GM04503 (cell line): ENCODE measurements around the gene ARID5A.
A peak's percentile ranks its signal among the peaks of the same experiment; 100 is the strongest.

Source experiments
- DNase-seq: peaks from one replicate; pipeline ENCODE4 v3.0.0-alpha.2; 2012; ENCODE audit warnings: low read depth

The ARID5A gene

DNA sequence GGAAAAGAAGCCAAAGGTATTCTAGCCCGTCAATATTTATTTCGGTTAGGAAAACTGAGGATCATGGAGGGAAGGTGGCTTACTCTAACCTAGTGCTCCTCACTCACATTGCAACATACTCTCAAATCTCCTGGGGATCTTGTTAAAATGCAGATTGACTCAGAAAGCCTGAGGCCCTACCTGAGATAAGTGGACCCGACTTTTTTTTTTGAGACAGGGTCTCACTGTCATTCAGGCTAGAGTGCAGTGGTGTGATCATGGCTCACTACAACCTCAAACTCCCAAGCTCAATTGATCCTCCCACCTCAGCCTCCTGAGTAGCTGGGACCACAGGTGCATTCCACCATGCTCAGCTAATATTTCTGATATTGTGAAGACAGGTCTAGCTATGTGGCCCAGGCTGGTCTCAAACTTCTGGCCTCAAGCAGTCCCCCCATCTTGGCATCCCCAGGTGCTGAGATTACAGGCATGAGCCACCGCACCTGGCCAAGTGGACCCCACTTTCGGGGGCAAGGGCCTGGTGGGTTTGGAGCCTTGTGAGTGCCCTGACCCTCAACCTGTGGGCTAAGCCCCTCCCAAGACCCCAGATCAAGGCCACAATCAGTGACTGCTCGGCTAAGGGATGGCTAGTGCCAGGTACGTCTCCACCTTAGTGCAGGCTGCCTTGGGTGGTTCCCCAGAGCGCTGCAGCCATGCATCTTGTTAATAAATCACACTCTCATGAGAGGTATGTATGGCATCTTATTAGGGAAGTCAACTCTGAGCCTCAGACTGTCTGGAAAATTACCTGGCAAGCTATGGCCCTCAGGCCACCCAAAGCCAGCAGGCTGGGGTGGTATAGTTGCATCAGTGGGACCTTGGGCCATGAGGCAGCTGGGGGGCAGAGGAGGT is 30.3 kb upstream of the ARID5A start:
- no peak for DNase-seq

DNA sequence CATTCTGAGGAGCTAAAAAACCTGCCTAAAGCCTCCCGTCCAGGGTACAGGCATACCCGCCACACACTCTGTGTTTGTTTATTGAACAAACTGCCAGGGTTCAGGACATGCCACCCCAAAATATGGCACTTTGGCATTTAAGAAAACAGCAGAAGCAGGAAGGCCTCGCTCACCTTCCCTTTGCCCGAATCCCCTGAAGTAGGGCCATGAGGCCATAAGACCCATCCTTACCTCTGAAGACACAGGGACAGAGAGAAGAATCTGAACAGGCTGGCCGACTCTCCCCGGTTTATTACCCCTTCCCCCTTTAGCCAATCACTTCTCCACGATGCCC is 29.7 kb upstream of the ARID5A start:
- DNase-seq, result no peak

DNA sequence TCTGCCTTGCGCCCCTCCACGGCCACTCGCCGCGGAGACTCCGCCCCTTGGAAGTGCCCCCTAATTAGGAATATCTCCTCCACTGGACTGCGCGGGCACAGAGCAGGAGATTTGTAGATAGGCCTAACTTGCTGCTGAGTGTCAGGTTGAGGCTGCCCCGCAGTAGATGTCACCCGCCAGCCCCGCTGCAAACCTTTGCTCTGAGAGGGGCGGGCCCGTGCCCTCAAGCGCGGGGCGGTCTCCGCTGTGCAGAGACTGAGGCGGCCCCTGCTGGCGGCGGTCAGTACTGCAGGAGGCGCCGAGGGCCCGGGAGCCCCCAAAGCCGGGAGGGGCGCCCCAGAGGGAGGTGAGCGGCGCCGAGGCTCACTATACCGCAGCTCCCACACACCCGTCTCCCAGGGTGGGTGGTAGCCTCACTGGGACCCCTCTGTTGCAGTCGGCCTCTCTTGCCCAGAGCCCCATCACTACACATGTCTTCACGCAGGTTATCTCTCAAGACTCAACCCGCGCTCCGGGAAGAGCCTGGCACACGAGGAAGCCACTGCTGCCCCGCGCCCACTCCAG is 28.5 kb upstream of the ARID5A start:
- DNase-seq, result no peak

DNA sequence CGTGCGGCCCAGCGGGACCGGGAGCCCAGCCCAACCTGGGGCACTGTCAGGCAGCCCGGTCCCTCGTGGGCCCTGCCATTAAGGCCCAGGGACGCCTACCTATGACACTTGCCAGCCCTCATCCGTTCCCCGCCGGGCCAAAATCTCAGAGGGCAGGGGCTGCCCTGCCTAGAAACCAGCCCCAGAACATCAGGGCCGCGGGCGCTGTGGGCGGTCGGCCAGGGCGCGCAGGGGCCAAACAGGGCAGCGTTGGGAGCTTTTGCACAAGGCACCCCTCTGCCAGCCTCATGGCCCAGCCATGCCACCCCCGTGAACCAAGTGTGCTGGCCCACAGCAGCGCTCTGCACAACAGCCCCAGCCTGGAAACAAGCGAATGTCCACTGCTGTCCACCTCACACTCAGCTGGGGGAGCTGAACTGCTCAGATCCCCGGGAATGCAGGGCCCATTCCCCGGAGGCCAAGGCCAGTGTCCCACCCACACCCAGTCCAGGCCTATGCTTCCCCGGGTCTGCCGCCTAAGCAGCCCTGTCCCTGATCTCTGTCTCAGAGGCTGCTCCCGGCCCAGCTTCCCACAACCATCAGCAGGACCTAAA is 27.9 kb upstream of the ARID5A start:
- DNase-seq, result no peak

GRCh38 chr2:96509114-96509846 is 27.3 kb upstream of the ARID5A start:
- no peak for DNase-seq

- no peak for DNase-seq
Observed at GRCh38 chr2:96509847-96510230, 26.7 kb upstream of the ARID5A start.

GRCh38 chr2:96510931-96511595 is 25.5 kb upstream of the ARID5A start:
- no peak for DNase-seq

GRCh38 chr2:96511851-96512250 is 24.7 kb upstream of the ARID5A start:
- DNase-seq, result no peak

DNA sequence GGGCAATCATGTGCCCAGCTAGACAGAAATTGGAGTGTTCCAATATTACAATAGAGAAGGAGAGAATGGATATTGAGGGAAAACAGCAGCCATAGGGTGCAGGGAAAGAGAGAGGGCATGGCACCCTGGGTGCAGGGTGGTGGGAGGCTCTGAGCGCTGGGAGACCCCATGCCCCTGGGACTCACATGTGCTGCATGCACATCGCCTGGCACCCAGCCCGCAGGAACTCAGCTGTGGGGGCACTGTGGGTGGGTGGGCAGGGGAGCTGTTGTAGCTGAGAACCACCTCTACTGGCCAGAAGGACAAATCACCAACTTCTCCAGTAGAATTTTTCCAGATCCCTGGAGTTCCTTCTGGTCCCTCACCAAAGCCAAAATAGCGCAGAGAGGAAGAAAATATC is 24.2 kb upstream of the ARID5A start:
- DNase-seq, result no peak

DNA sequence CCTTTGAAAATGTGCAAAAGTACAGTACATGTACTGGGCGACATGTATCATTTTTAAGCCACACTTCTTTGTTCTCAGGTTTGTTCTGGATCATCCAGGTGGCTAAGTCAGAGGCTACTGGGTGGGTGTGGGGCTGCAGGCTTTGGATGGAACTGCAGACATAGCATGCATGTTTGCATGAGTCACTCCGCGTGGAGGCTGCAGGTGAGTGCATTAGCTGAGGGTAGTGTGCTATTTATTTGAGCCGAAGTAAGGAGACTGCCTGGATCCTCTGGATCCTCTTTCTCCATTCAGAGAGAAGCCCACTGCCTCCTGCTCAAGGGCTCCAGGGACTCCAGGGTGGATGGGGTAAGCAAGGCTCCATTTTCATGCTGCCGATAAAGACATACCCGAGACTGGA is 22.0 kb upstream of the ARID5A start:
- no peak for DNase-seq

DNA sequence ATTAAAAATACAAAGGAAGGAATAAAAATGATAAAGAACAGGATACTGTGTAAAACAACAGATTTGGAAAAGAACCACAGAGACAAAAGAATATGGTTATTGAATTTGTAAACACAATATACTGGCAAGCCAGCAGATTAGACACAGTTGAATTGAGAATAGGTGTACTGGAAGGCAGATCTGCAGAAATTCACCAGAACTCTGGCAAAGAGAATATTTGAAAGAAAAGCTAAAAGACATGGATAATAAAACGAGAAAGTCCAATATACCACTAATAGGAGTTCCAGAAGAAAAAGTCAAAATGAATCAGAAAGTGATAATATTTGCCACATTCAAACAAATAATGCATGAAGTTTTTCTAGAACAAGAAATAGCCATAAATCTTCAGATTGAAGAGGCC is 19.5 kb upstream of the ARID5A start:
- no peak for DNase-seq

GRCh38 chr2:96520231-96520630 is 16.3 kb upstream of the ARID5A start:
- no peak for DNase-seq

DNA sequence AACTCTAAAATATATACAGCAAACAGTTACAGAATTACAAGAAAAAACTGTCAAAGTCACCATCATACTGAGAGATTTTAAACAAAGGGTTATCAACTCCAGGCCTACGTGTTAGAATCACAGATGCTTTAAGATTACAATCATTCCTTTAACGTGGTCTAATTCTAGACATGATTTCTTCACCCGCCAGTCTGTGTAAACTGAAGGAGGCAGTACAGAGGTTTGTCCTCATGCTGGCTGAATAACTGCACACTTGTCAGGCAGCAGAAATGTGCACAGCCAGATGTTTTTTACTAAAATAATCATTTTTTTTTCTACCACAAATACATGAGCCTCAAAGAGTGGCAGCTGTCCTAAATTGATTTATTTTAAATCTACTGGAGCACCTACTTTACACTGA is 15.9 kb upstream of the ARID5A start:
- DNase-seq, result no peak

DNA sequence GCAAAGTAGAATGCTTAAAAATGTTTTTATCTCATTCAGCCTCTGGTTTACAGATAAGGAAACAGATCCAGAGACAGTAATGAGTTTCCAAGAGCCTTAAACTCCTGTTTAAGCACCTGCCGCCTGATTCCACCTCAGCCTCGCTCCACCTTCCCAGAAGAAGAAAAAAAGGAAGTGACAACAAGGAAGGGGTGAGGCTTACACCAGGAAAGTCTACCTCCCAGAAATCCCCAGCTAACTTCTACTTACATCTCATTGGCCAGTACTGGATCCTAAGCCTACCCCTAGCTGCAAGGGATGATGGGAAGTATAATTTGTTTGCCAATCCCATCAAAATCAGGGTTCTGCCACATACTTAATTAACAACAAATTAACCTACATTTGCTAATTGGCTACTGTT is 15.3 kb upstream of the ARID5A start:
- no peak for DNase-seq

DNA sequence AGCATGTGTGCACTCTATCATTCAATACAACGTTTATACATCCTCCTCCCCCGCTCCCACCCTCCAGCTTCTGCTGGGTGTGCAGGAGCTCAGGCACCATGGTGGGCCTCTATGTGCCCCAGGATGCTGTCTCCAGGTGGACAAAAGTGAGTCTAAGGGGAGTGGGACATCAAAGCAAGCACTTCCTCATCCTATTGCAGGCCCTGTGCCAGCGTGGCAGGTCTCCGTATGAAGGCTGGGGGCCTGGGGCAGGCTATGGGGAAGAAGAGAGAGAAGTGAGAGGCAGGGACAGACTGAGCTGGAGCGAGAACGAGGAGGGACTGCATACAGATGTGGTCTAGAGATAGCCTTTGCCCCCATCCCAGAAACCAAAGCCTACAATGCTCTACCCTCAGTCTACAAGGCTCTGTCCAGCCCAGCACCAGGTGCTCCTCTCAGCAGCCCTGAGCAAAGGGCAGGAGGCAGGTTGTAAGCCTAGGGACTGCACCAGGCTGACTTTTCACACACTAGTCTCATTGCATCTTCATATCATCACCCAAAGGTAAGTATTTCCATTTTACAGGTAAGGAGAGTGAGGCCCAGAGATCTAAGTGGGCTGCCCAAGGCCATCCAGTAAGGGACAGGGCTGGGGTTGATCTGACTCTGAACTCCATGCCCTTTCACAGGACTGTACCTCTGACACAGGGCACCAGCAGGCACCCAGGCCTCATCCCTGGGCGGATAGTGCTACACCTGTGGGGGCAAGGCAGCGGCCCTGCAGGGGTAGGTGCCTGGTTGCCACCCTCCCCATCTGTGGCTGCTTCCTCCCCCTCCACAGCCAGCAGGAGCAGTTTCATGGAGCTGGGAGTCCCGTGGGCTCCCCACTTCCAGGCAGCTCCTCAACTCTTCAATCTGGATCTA is 14.0 kb upstream of the ARID5A start:
- DNase-seq, result no peak

DNA sequence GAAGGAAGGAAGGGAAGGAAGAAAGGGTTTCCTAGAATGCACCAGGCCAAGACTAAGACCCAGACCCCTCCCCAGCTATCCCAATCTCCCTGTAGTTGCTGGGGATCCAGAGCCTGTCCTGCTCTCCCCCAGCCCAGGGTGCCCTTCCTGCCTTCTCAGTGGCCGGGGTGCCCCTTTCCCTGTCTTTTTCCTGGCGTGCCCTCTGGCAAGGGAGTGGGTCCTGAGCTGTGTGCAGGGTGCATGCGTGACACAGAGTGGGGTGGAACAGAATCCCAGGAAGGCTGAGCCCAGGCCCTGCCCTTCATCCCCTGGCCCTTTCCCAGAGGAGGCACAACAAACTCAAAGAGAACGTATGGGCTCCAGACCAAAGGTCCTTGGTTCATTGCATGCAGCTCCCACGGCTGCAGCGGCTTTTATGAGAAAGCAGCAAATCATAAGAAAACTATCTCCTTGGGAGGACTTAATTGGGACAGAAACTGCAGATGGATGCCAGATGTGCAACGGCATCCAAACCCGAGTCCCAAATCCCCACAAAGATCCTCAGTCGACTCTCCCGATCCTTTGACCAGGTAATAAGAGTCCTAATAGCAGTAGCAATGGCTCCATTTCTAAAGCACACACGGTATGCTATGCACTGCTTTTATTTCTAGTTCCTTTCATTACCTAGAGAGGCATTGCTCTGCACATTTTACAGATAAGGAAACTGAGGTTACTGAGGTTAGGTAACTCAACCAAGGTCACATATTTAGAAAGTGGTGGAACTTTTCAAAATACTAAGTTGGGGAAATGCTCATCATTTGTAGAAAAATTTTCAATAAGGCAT is 12.7 kb upstream of the ARID5A start:
- DNase-seq, result peak; percentile 90

- DNase-seq, result no peak
Observed at GRCh38 chr2:96524482-96525210, 11.9 kb upstream of the ARID5A start.

- DNase-seq, result no peak
Observed at GRCh38 chr2:96525211-96525507, 11.4 kb upstream of the ARID5A start.

- DNase-seq, result no peak
Observed at GRCh38 chr2:96526101-96526591, 10.4 kb upstream of the ARID5A start.
